ENCODE results near the gene AGPAT1.
A peak's percentile ranks its signal among the peaks of the same experiment; 100 is the strongest.

AGPAT1 gene

DNA sequence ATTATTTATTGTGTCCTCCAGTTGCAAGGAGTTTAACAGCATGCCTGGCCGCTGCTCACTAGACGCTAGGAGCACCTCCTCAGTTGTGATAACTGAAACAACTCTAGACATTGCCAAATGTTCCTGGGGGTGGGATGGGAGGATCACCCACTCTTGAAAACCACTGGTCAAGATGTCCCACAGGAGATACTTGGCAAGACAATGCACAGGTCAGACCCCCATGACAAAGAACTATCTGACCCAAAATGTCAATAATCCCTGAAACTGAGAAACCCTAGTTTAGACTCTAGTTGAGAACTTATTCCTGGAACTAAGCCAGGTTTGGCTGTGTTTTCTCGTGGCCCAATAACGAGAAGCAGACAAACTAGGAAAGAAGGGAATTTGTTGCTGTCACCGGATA is 36.3 kb downstream of the AGPAT1 start:
- ATAC-seq (replicated peaks; ENCODE audit: extremely low read depth, poor library complexity, severe bottlenecking) = no peak
- Mint-ChIP-seq H3K4me3 (no peak overlapping the region), H3K27ac (ENCODE audit: low read depth) (no peak overlapping the region), H3K9me3 (no peaks in the 10 kb centered on the region), H3K27me3 (peaks cover 9% of the 10 kb centered on the region), H3K4me1 (no peaks in the 10 kb centered on the region), H3K36me3 (ENCODE audit: insufficient read depth) (no peaks in the 10 kb centered on the region)
- no peak for DNase-seq (ENCODE audit: low spot score in 2 of 2)

DNA sequence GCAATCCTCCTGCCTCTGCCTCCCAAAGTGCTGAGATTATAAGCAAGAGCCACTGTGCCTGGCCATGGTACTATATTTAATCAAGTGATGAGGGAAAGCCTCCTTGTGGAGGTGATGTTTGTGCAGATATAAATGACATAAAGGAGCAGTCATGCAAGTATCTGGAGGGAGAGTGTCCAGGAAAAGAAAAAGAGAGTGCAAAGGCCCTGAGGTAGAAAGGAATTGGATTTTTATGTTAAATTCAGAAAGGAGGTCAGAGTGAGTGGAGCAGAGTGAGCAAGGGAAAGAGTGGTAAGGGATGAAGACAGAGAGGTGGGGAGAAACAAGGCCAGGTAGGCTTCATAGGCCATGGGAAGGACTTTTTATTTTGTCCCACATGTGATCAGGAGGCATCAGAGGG is 38.4 kb downstream of the AGPAT1 start:
- Mint-ChIP-seq H3K9me3 (no peaks in the 10 kb centered on the region), H3K4me3 (no peak overlapping the region), H3K4me1 (no peaks in the 10 kb centered on the region), H3K36me3 (ENCODE audit: insufficient read depth) (no peaks in the 10 kb centered on the region), H3K27ac (ENCODE audit: low read depth) (peak overlapping the region; percentile 10), H3K27me3 (peaks cover 9% of the 10 kb centered on the region)
- no peak for ATAC-seq (replicated peaks; ENCODE audit: extremely low read depth, poor library complexity, severe bottlenecking)
- DNase-seq (ENCODE audit: low spot score in 2 of 2) = no peak

DNA sequence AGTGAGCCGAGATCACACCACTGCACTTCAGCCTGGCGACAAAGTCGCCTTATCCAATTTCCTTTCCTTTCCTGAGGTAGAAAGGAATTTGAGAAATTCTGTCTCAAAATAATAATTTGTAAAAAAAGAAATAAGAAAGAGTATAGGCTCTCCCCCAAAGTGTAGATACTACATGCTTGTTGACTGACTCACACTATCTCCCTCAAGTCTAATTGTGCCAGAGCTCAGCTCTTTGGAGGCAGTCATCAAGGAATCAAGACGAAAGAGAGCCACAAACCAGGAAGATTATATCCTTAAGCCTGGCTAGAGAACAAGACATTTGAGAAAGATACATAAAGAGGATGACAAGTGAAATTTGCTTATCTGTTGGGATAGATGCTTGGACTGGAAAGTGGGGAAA is 42.1 kb downstream of the AGPAT1 start:
- H3K36me3 Mint-ChIP-seq (ENCODE audit: insufficient read depth) = peaks cover 3% of the 10 kb centered on the region
- H3K9me3 Mint-ChIP-seq = no peaks in the 10 kb centered on the region
- H3K27me3 Mint-ChIP-seq = no peaks in the 10 kb centered on the region
- no peak overlapping the region for H3K27ac Mint-ChIP-seq (ENCODE audit: low read depth)
- DNase-seq (ENCODE audit: low spot score in 2 of 2) (no peak), ATAC-seq (replicated peaks; ENCODE audit: extremely low read depth, poor library complexity, severe bottlenecking) (no peak)
- H3K4me3 Mint-ChIP-seq = no peak overlapping the region
- H3K4me1 Mint-ChIP-seq = peaks cover 17% of the 10 kb centered on the region

- ATAC-seq (replicated peaks; ENCODE audit: extremely low read depth, poor library complexity, severe bottlenecking) = no peak
- no peaks in the 10 kb centered on the region for H3K27me3 Mint-ChIP-seq
- peaks cover 9% of the 10 kb centered on the region for H3K36me3 Mint-ChIP-seq (ENCODE audit: insufficient read depth)
- no peaks in the 10 kb centered on the region for H3K9me3 Mint-ChIP-seq
- peaks cover 33% of the 10 kb centered on the region for H3K4me1 Mint-ChIP-seq
- no peak overlapping the region for H3K27ac Mint-ChIP-seq (ENCODE audit: low read depth)
- peak overlapping the region; percentile 51 for H3K4me3 Mint-ChIP-seq
- no peak for DNase-seq (ENCODE audit: low spot score in 2 of 2)
Measured at GRCh38 chr6:32132110-32132509, 43.8 kb downstream of the AGPAT1 start.

GRCh38 chr6:32131439-32131948 is 44.4 kb downstream of the AGPAT1 start:
- peaks cover 39% of the 10 kb centered on the region for H3K4me1 Mint-ChIP-seq
- no peak for DNase-seq (ENCODE audit: low spot score in 2 of 2)
- H3K4me3 Mint-ChIP-seq = peak overlapping the region; percentile 51
- H3K9me3 Mint-ChIP-seq = no peaks in the 10 kb centered on the region
- H3K36me3 Mint-ChIP-seq (ENCODE audit: insufficient read depth) = peaks cover 9% of the 10 kb centered on the region
- no peak for ATAC-seq (replicated peaks; ENCODE audit: extremely low read depth, poor library complexity, severe bottlenecking)
- H3K27me3 Mint-ChIP-seq = no peaks in the 10 kb centered on the region
- H3K27ac Mint-ChIP-seq (ENCODE audit: low read depth) = no peak overlapping the region

DNA sequence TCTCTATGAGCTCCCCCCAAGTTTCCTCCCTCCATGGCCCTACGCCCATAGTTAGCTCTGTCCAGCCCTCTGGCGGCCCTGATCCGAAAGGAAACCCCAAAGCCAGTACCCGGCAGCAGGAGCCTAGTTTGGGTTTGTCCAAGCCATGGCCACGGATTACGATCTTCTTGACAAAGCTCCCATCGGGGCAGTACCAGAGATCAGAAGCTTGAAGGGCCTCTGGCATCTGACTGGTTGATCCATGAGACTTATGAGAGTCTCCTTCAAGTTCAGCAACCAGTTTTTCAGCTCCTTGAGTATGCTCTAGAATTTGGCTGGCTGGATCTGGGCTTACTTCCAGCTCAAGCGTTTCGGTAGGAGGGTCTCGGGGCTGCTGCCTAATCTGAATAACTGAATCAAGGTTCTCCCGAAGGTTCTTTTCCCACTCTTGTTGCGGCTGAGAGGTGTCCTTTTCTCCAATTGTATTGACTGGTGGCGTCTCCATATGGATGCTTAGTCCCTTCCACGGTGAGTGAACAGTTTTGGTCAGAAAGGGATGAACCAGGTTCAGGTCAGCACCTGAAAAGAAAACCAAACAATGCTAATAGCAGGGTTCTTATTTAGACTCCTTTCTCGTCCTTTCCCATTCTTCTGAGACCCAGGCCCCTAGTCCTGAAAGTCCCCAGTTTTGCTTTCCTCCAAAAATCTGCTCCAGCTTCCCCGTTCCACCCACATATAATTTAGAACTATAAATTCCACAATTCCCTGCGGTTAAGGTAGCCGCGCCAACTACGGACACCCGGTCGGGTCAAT is 46.4 kb downstream of the AGPAT1 start:
- DNase-seq (ENCODE audit: low spot score in 2 of 2) (no peak), ATAC-seq (replicated peaks; ENCODE audit: extremely low read depth, poor library complexity, severe bottlenecking) (no peak)
- Mint-ChIP-seq H3K36me3 (ENCODE audit: insufficient read depth) (peaks cover 20% of the 10 kb centered on the region), H3K4me3 (peak overlapping the region; percentile 99), H3K27me3 (no peaks in the 10 kb centered on the region), H3K9me3 (no peaks in the 10 kb centered on the region), H3K4me1 (peaks cover 50% of the 10 kb centered on the region), H3K27ac (ENCODE audit: low read depth) (peak overlapping the region; percentile 86)

DNA sequence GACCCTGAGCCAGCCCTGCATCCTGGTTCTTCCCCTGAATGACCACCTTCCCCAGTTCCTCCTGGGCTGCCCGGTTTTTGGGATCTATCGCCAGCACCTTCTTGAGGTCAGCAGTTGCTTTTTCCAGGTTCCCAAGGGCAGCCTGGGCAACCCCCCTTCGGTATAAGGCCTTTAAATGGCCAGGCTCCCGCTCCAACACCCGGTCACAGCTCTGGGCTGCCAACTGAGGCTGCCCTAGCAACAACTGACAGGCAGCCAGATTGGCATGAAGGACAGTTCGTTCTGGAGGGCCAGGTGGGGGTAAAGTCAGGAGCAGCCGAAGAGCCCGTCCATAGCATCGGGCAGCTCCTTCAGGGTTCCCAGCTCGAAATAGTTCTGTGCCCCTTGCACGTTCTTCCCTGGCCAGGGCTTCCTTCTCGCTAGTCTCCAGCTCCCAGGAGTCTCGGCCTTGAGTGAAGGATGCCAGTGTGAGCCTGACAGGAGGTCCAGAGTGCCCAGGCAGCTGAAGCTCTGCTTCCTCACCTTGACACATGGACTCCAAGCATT is 47.1 kb downstream of the AGPAT1 start:
- peaks cover 56% of the 10 kb centered on the region for H3K4me1 Mint-ChIP-seq
- no peaks in the 10 kb centered on the region for H3K9me3 Mint-ChIP-seq
- H3K36me3 Mint-ChIP-seq (ENCODE audit: insufficient read depth) = peaks cover 23% of the 10 kb centered on the region
- DNase-seq (ENCODE audit: low spot score in 2 of 2) (no peak), ATAC-seq (replicated peaks; ENCODE audit: extremely low read depth, poor library complexity, severe bottlenecking) (no peak)
- no peaks in the 10 kb centered on the region for H3K27me3 Mint-ChIP-seq
- peak overlapping the region; percentile 94 for H3K27ac Mint-ChIP-seq (ENCODE audit: low read depth)
- H3K4me3 Mint-ChIP-seq = peak overlapping the region; percentile 99

GRCh38 chr6:32127717-32128592 is 47.9 kb downstream of the AGPAT1 start, which contains the start of gene ATF6B:
TSS of gene ATF6B (minus strand) at chr6:32128246. CDS start at chr6:32128207, 39 bp downstream.
- H3K9me3 Mint-ChIP-seq = no peaks in the 10 kb centered on the region
- no peaks in the 10 kb centered on the region for H3K27me3 Mint-ChIP-seq
- H3K27ac Mint-ChIP-seq (ENCODE audit: low read depth) = peak within 1 kb of the TSS; percentile 94
- H3K4me1 Mint-ChIP-seq = peaks cover 56% of the 10 kb centered on the region
- peaks cover 30% of the 10 kb centered on the region for H3K36me3 Mint-ChIP-seq (ENCODE audit: insufficient read depth)
- DNase-seq (ENCODE audit: low spot score in 2 of 2) (peak; percentile 85 to 96), ATAC-seq (replicated peaks; ENCODE audit: extremely low read depth, poor library complexity, severe bottlenecking) (peak; percentile 99)
- peak within 1 kb of the TSS; percentile 99 for H3K4me3 Mint-ChIP-seq

DNA sequence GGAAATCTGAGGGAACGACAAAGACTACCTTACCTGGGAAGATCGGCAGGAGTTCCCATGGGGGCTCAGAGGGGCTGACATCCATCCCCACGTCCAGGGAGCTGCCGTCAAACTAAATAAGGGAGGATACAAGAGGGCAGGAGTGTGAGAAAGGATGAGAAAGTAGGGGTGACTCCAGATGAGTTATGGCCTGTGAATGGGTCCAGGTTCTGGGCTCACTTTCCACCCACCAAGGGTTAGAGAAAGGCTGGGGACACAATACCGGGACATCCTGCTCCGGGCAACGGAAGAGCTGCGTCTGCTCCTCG is 48.5 kb downstream of the AGPAT1 start:
- Mint-ChIP-seq H3K27ac (ENCODE audit: low read depth) (peak overlapping the region; percentile 94), H3K4me3 (peak overlapping the region; percentile 99), H3K36me3 (ENCODE audit: insufficient read depth) (peaks cover 36% of the 10 kb centered on the region), H3K4me1 (peaks cover 56% of the 10 kb centered on the region), H3K27me3 (no peaks in the 10 kb centered on the region), H3K9me3 (no peaks in the 10 kb centered on the region)
- no peak for DNase-seq (ENCODE audit: low spot score in 2 of 2)
- no peak for ATAC-seq (replicated peaks; ENCODE audit: extremely low read depth, poor library complexity, severe bottlenecking)

- Mint-ChIP-seq H3K4me1 (peaks cover 56% of the 10 kb centered on the region), H3K27ac (ENCODE audit: low read depth) (peak overlapping the region; percentile 94), H3K9me3 (no peaks in the 10 kb centered on the region), H3K4me3 (peak overlapping the region; percentile 99), H3K27me3 (no peaks in the 10 kb centered on the region), H3K36me3 (ENCODE audit: insufficient read depth) (peaks cover 40% of the 10 kb centered on the region)
- DNase-seq (ENCODE audit: low spot score in 2 of 2) = no peak
- no peak for ATAC-seq (replicated peaks; ENCODE audit: extremely low read depth, poor library complexity, severe bottlenecking)
Measured at GRCh38 chr6:32126880-32127279, 49.0 kb downstream of the AGPAT1 start.

DNA sequence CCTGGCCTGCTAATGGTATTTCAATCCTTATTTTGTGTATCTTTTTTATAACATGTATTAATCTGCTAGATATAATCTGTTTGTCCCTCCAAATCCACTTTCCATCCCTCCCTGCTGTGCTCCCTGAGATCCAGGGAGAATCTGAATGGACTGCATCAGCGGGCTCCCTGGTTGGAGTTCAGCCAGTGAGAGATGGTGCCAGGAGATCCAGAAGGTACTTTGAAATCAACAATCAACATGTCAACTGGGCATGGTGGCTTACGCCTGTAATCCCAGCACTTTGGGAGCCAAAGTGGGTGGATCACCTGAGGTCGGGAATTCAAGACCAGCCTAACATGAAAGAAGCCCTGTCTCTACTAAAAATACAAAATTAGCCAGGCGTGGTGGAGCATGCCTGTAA is 52.2 kb downstream of the AGPAT1 start:
- Mint-ChIP-seq H3K27me3 (no peaks in the 10 kb centered on the region), H3K4me1 (peaks cover 50% of the 10 kb centered on the region), H3K36me3 (ENCODE audit: insufficient read depth) (peaks cover 66% of the 10 kb centered on the region), H3K27ac (ENCODE audit: low read depth) (no peak overlapping the region), H3K4me3 (no peak overlapping the region), H3K9me3 (no peaks in the 10 kb centered on the region)
- no peak for ATAC-seq (replicated peaks; ENCODE audit: extremely low read depth, poor library complexity, severe bottlenecking)
- DNase-seq (ENCODE audit: low spot score in 2 of 2) = no peak

DNA sequence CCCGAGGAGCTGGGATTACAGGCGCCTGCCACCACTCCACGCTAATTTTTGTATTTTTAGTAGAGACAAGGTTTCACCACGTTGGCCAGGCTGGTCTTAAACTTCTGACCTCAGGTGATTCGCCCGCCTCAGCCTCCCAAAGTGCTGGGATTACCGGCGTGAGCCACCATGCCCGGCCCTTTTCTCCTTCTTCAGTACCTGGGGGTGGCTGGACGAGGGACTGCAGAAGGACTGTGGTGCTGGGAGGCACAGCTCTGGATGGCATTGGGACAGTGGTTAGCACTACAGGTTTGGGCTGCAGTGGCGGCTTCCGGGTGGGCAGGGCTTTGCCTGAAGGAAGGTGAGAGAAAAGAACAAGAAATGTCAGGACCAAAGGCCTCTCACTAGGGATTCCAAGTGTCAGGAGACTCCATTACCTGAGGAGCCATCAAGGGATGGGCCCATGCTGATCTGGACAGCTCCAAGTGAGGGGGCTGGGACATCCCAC is 55.3 kb downstream of the AGPAT1 start:
- Mint-ChIP-seq H3K9me3 (no peaks in the 10 kb centered on the region), H3K27ac (ENCODE audit: low read depth) (no peak overlapping the region), H3K36me3 (ENCODE audit: insufficient read depth) (peaks cover 64% of the 10 kb centered on the region), H3K4me1 (peaks cover 24% of the 10 kb centered on the region), H3K4me3 (no peak overlapping the region), H3K27me3 (no peaks in the 10 kb centered on the region)
- DNase-seq (ENCODE audit: low spot score in 2 of 2) (no peak), ATAC-seq (replicated peaks; ENCODE audit: extremely low read depth, poor library complexity, severe bottlenecking) (no peak)
